IPS-18c (cell line): ENCODE results near the gene ROCK1.

ENCODE experiments used
- H3K4me3 ChIP-seq: 2 replicates; pipeline ENCODE4 v1.7.0; 2013; ENCODE audit warnings: low read depth, mild to moderate bottlenecking, low read length, moderate library complexity; ENCODE audit not compliant: insufficient read depth
- H3K9me3 ChIP-seq: one replicate; pipeline ENCODE4 v1.6.1; 2013; ENCODE audit warnings: mild to moderate bottlenecking, low read length, moderate library complexity; ENCODE audit not compliant: control insufficient read depth, insufficient read depth

ROCK1 gene

GRCh38 chr18:21112140-21112473 is 494 bp upstream of the ROCK1 start:
- Histone ChIP-seq H3K4me3 (peak overlapping the region; percentile 72), H3K9me3 (no peaks in the 10 kb centered on the region)

- peak overlapping the region; percentile 98 for H3K4me3 ChIP-seq
- H3K9me3 ChIP-seq: no peaks in the 10 kb centered on the region
These were observed 784 bp downstream of the ROCK1 start for GRCh38 chr18:21110713-21111345.

GRCh38 chr18:21109936-21110712 is 1.5 kb downstream of the ROCK1 start:
- peak overlapping the region; percentile 98 for H3K4me3 ChIP-seq
- no peaks in the 10 kb centered on the region for H3K9me3 ChIP-seq

- no peak overlapping the region for H3K4me3 ChIP-seq
These were observed 5.7 kb downstream of the ROCK1 start for GRCh38 chr18:21105936-21106335.

GRCh38 chr18:21101172-21101571 is 10.4 kb downstream of the ROCK1 start:
- no peak overlapping the region for H3K4me3 ChIP-seq

More at GRCh38 chr18:21105936-21106335, 5.7 kb downstream of the ROCK1 start:
- no peaks in the 10 kb centered on the region for H3K9me3 ChIP-seq

GRCh38 chr18:21100678-21101077 is 10.9 kb downstream of the ROCK1 start:
- H3K4me3 ChIP-seq: no peak overlapping the region
- H3K9me3 ChIP-seq: no peaks in the 10 kb centered on the region

More at GRCh38 chr18:21101172-21101571, 10.4 kb downstream of the ROCK1 start:
- no peaks in the 10 kb centered on the region for H3K9me3 ChIP-seq

- Histone ChIP-seq H3K4me3 (no peak overlapping the region), H3K9me3 (no peaks in the 10 kb centered on the region)
These were observed 11.5 kb downstream of the ROCK1 start for GRCh38 chr18:21100146-21100545.

- Histone ChIP-seq H3K9me3 (no peaks in the 10 kb centered on the region), H3K4me3 (no peak overlapping the region)
These were observed 12.2 kb downstream of the ROCK1 start for GRCh38 chr18:21099442-21099841.

GRCh38 chr18:21096760-21097159 is 14.9 kb downstream of the ROCK1 start:
- no peak overlapping the region for H3K4me3 ChIP-seq
- no peaks in the 10 kb centered on the region for H3K9me3 ChIP-seq

GRCh38 chr18:21093133-21093532 is 18.5 kb downstream of the ROCK1 start:
- Histone ChIP-seq H3K9me3 (no peaks in the 10 kb centered on the region), H3K4me3 (no peak overlapping the region)

- no peaks in the 10 kb centered on the region for H3K9me3 ChIP-seq
- no peak overlapping the region for H3K4me3 ChIP-seq
These were observed 20.9 kb downstream of the ROCK1 start for GRCh38 chr18:21090680-21091079.

GRCh38 chr18:21085579-21086166 is 25.9 kb downstream of the ROCK1 start:
- H3K4me3 ChIP-seq: no peak overlapping the region

GRCh38 chr18:21084511-21085078 is 27.0 kb downstream of the ROCK1 start:
- no peaks in the 10 kb centered on the region for H3K9me3 ChIP-seq
- H3K4me3 ChIP-seq: no peak overlapping the region

More at GRCh38 chr18:21085579-21086166, 25.9 kb downstream of the ROCK1 start:
- H3K9me3 ChIP-seq: no peaks in the 10 kb centered on the region

- Histone ChIP-seq H3K9me3 (no peaks in the 10 kb centered on the region), H3K4me3 (no peak overlapping the region)
These were observed 28.6 kb downstream of the ROCK1 start for GRCh38 chr18:21083017-21083416.

GRCh38 chr18:21081426-21081825 is 30.2 kb downstream of the ROCK1 start:
- Histone ChIP-seq H3K4me3 (no peak overlapping the region), H3K9me3 (no peaks in the 10 kb centered on the region)

- Histone ChIP-seq H3K4me3 (no peak overlapping the region), H3K9me3 (no peaks in the 10 kb centered on the region)
These were observed 31.0 kb downstream of the ROCK1 start for GRCh38 chr18:21080576-21080975.

- Histone ChIP-seq H3K4me3 (no peak overlapping the region), H3K9me3 (no peaks in the 10 kb centered on the region)
These were observed 37.0 kb downstream of the ROCK1 start for GRCh38 chr18:21074336-21075323.
